Endothelial cell of umbilical vein (primary cell): ENCODE data around the gene LGALS12. TPM values are rescaled to one million over a fixed set of nuclear protein-coding genes. Genes with fewer than 3 reads are reported as not detected.

Experiments
- BruUV-seq: library from RNA; stranded (reverse); fragments of 400-500 nt; replicated peaks from 2 replicates; lab custom pipeline; 2021; lab: Mats Ljungman, UMichigan
- CTCF ChIA-PET: fragments of 300-600, 350-600 bp; sonication (Branson Sonifier 250); formaldehyde crosslinking; loops from one replicate; lab custom pipeline; 2021; ENCODE audit warnings: antibody characterized with exemption, inconsistent platforms; lab: Charles Lee
- POLR2A ChIA-PET: fragments of 300-600, 350-600 bp; sonication (Branson Sonifier 250); formaldehyde crosslinking; loops from one replicate; lab custom pipeline; 2021; ENCODE audit warnings: antibody characterized with exemption, inconsistent platforms; lab: Charles Lee
- DNase-seq: peaks from one replicate; pipeline ENCODE4 v3.0.0-alpha.2; 2011; ENCODE audit warnings: low read depth, low spot score
- FAIRE-seq: peaks from 2 replicates; lab custom pipeline; 2011; peaks lifted over from hg19 to GRCh38; lab: Jason Lieb, UNC
- H2AFZ ChIP-seq: 2 replicates; pipeline ENCODE4 v1.6.0; 2012; ENCODE audit warnings: low read depth, low read length, control low read depth, inconsistent platforms
- H3K27ac ChIP-seq: 2 replicates; pipeline ENCODE4 v1.5.1; 2011; ENCODE audit warnings: low read depth, mild to moderate bottlenecking, control low read depth, low read length, moderate library complexity; ENCODE audit not compliant: insufficient read depth
- H3K27me3 ChIP-seq, 2 experiments: 2 replicates each; pipeline versions ENCODE4 v1.6.0 to v1.6.1; 2011; ENCODE audit warnings: low read length in 2 of 2, mixed read lengths in 1 of 2; ENCODE audit not compliant: control insufficient read depth in 2 of 2, insufficient read depth in 2 of 2
- H3K36me3 ChIP-seq, 2 experiments: 2 replicates in 1 of 2; 3 replicates in 1 of 2; pipeline ENCODE4 v1.5.1; 2011; ENCODE audit warnings: low read length in 2 of 2, mild to moderate bottlenecking in 1 of 2, moderate library complexity in 1 of 2; ENCODE audit not compliant: control insufficient read depth in 2 of 2, insufficient read depth in 2 of 2; ENCODE audit errors: extremely low read depth in 1 of 2
- H3K4me1 ChIP-seq: 3 replicates; pipeline ENCODE4 v1.5.1; 2011; ENCODE audit warnings: mild to moderate bottlenecking, low read length; ENCODE audit not compliant: control insufficient read depth, insufficient read depth; ENCODE audit errors: extremely low read depth
- H3K4me2 ChIP-seq: 2 replicates; pipeline ENCODE4 v1.6.1; 2011; ENCODE audit warnings: low read length, control low read depth, mixed read lengths; ENCODE audit not compliant: insufficient read depth
- H3K4me3 ChIP-seq, 3 experiments: fragments of 200-600 bp in 1 of 3; sonication (generic), shearing (Covaris generic) in 1 of 3; replicated peaks in 1 of 3; 2 replicates each; pipeline ENCODE4 v1.5.1; 2011 to 2016; ENCODE audit warnings: control low read depth in 3 of 3, low read length in 3 of 3, mild to moderate bottlenecking in 2 of 3, inconsistent platforms in 1 of 3, low read depth in 1 of 3, moderate library complexity in 1 of 3; ENCODE audit not compliant: insufficient read depth in 1 of 3
- H3K79me2 ChIP-seq: 2 replicates; pipeline ENCODE4 v1.6.0; 2012; ENCODE audit warnings: low read length, inconsistent platforms; ENCODE audit not compliant: control insufficient read depth, insufficient read depth
- H3K9ac ChIP-seq: replicated peaks from 2 replicates; pipeline ENCODE3; 2011; ENCODE audit warnings: low read length, control low read depth; ENCODE audit not compliant: insufficient read depth; ENCODE audit errors: extremely low read depth
- H3K9me1 ChIP-seq: replicated peaks from 3 replicates; pipeline ENCODE4 v1.6.0; 2011; ENCODE audit warnings: mild to moderate bottlenecking, low read length; ENCODE audit not compliant: control insufficient read depth, insufficient read depth; ENCODE audit errors: extremely low read depth
- H3K9me3 ChIP-seq: replicated peaks from 2 replicates; pipeline ENCODE4 v1.5.1; 2012; ENCODE audit warnings: low read length, inconsistent platforms; ENCODE audit not compliant: control insufficient read depth, insufficient read depth
- H4K20me1 ChIP-seq: replicated peaks from 2 replicates; pipeline ENCODE3; 2011; ENCODE audit warnings: mild to moderate bottlenecking, low read length; ENCODE audit not compliant: control insufficient read depth, insufficient read depth; ENCODE audit errors: extremely low read depth
- FOS ChIP-seq: IDR thresholded peaks from 2 replicates; pipeline ENCODE4 v1.6.1; 2011; ENCODE audit warnings: mild to moderate bottlenecking, low read length, moderate library complexity, borderline replicate concordance; ENCODE audit not compliant: insufficient read depth
- GATA2 ChIP-seq: IDR thresholded peaks from 2 replicates; pipeline ENCODE4 v1.7.0; 2011; ENCODE audit warnings: low read depth, mild to moderate bottlenecking, moderate library complexity, mixed read lengths, low read length; ENCODE audit not compliant: insufficient read length, insufficient read depth
- MYC ChIP-seq: IDR thresholded peaks from one replicate; pipeline ENCODE4 v1.6.1; 2011; ENCODE audit warnings: mild to moderate bottlenecking, low read depth, low read length
- POLR2AphosphoS5 ChIP-seq: IDR thresholded peaks from 2 replicates; pipeline ENCODE4 v1.6.1; 2012; ENCODE audit warnings: low read depth, mild to moderate bottlenecking, control low read depth, low read length, moderate library complexity; ENCODE audit not compliant: insufficient read depth
- dilution Hi-C: fragments of 300-500 bp; cut with MboI; formaldehyde crosslinking; loops from one replicate; pipeline ENCODE4 v1.15.0; 2019; ENCODE audit warnings: low sequenced_read_pairs; ENCODE audit not compliant: extremely low pct_ligation_motif_present
- intact Hi-C: fragments of 100-400 bp; cut with micrococcal nuclease; formaldehyde crosslinking; loops from one replicate; pipeline ENCODE4 v1.10.0; 2022
- polyA plus RNA-seq, 4 experiments: library from polyadenylated mRNA; depleted of rRNA in 3 of 4; stranded (reverse) in 3 of 4; unstranded in 1 of 4; fragments of >200 nt; gene quantifications; 2 replicates each; pipeline versions ENCODE4 v1.2.1 to v1.2.3, GENCODE V29; 2011 to 2012; ENCODE audit warnings: missing spikeins in 1 of 4
- total RNA-seq: library from RNA; stranded (reverse); gene quantifications from 2 replicates; pipeline ENCODE4 v1.2.3, GENCODE V29; 2021
- TF ChIP-seq, protein P1 (sequence below): IDR thresholded peaks from 2 replicates; pipeline ENCODE4 v1.6.1; 2011; ENCODE audit not compliant: insufficient read depth, insufficient read length
- TF ChIP-seq, protein P2 (sequence below), 2 donors: IDR thresholded peaks; 1 replicate in 1 of 2; 2 replicates in 1 of 2; pipeline ENCODE4 v1.5.1; 2011; ENCODE audit warnings: low read length in 2 of 2, mild to moderate bottlenecking in 2 of 2, moderate library complexity in 2 of 2, control low read depth in 1 of 2, inconsistent platforms in 1 of 2, low read depth in 1 of 2; ENCODE audit not compliant: insufficient read depth in 1 of 2; ENCODE audit errors: extremely low read depth in 1 of 2

Gene LGALS12
- total and polyA plus RNA-seq, 2 donors (not counting 3 experiments of a cell fraction or from before 2014, with no cell fraction given), result not detected

DNA sequence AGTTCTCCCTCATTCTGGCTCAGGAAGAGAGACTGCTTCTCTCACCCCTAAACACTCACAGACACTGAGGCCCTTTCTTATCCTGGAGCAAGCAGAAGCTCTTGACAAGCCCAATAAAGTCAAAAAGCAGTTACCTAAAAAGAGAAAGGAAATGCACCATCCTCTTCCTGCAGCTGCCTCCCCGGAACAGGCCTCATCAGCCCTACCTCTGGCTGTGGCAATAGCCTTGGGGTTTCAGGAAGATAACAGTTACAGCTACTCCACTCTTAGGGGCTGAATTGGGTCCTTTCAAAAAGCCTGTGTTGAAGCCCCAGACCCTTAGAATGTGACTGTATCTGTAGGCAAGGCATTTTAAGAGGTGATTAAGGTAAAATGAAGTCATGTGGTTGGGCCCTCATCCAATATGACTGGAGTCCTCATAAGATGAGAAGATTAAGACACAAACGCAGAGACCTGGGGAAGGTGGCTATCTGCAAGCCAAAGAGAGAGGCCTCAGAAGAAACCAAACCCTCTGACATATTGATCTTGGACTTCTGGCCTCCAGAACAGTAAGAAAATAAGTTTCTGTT lies 3.5 kb upstream of the LGALS12 start:
- BruUV-seq, result no TSS peak
- Histone ChIP-seq H3K4me2 (no peak overlapping the region), H3K79me2 (no peaks in the 10 kb centered on the region), H4K20me1 (no peaks in the 10 kb centered on the region), H3K36me3 (no peaks in the 10 kb centered on the region), H3K27ac (no peak overlapping the region), H3K27me3 (peaks cover 0 to 18% of the 10 kb centered on the region in 2 experiments), H2AFZ (no peak overlapping the region), H3K9ac (no peak overlapping the region), H3K4me1 (no peaks in the 10 kb centered on the region), H3K9me3 (no peaks in the 10 kb centered on the region), H3K4me3 (no peak overlapping the region), H3K9me1 (no peaks in the 10 kb centered on the region)
- POLR2A ChIA-PET, result no interaction called here
- dilution Hi-C loops, result no loop called here
- DNase-seq (no peak), FAIRE-seq (no peak)
- CTCF ChIA-PET, result no interaction called here
- intact Hi-C loops, result no loop called here
- TF ChIP-seq POLR2AphosphoS5, result no peak
- TF ChIP-seq, protein P1, sequence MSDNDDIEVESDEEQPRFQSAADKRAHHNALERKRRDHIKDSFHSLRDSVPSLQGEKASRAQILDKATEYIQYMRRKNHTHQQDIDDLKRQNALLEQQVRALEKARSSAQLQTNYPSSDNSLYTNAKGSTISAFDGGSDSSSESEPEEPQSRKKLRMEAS, result no peak
- TF ChIP-seq, protein P2, sequence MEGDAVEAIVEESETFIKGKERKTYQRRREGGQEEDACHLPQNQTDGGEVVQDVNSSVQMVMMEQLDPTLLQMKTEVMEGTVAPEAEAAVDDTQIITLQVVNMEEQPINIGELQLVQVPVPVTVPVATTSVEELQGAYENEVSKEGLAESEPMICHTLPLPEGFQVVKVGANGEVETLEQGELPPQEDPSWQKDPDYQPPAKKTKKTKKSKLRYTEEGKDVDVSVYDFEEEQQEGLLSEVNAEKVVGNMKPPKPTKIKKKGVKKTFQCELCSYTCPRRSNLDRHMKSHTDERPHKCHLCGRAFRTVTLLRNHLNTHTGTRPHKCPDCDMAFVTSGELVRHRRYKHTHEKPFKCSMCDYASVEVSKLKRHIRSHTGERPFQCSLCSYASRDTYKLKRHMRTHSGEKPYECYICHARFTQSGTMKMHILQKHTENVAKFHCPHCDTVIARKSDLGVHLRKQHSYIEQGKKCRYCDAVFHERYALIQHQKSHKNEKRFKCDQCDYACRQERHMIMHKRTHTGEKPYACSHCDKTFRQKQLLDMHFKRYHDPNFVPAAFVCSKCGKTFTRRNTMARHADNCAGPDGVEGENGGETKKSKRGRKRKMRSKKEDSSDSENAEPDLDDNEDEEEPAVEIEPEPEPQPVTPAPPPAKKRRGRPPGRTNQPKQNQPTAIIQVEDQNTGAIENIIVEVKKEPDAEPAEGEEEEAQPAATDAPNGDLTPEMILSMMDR (IDR thresholded peaks at IDR 0.05; ENCODE audit: extremely low read depth in 1 of 2, insufficient read depth in 1 of 2, low read depth in 1 of 2, low read length in 2 of 2), result no peak
- TF ChIP-seq GATA2, result no peak

DNA sequence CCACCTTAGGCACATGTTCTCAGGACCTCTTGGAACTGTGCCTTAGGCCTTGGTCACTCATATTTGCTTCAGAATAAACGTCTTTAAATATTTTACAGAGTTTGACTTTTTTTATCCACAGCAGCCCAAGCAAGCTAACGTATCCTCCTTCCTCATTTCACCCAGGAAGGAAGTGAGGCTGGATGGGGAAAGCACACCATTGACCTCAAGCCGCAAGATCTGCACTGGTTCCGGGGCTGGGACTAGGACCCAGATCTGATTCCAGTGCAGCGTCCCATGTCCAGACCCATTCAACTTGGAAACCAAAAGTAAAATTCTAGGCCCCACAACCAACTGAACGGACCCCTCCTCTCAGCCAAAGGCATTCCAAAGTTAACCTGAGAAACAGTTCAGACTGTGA lies 2.4 kb upstream of the LGALS12 start:
- TF ChIP-seq, protein P1, result no peak
- no peak for TF ChIP-seq FOS
- TF ChIP-seq MYC, result no peak
- BruUV-seq, result no TSS peak
- DNase-seq (no peak), FAIRE-seq (no peak)
- Histone ChIP-seq H3K4me2 (no peak overlapping the region), H3K27ac (no peak overlapping the region), H3K9me3 (no peaks in the 10 kb centered on the region), H3K4me1 (no peaks in the 10 kb centered on the region), H3K27me3 (peaks cover 0 to 13% of the 10 kb centered on the region in 2 experiments), H3K9ac (no peak overlapping the region), H3K79me2 (no peaks in the 10 kb centered on the region), H2AFZ (no peak overlapping the region), H4K20me1 (no peaks in the 10 kb centered on the region), H3K4me3 (no peak overlapping the region), H3K36me3 (no peaks in the 10 kb centered on the region), H3K9me1 (no peaks in the 10 kb centered on the region)
- ChIA-PET CTCF (interaction anchor here (1.5 kb wide), 1 partner anchor 10 kb away, joined by 5 read pairs; no protein-coding TSS in a partner anchor), POLR2A (no interaction called here)
- intact Hi-C loops, result no loop called here
- dilution Hi-C loops, result no loop called here
